Glutamatergic neuron (in vitro differentiated cells): ENCODE measurements around the gene ATP1A3. TPM values are rescaled to one million over a fixed set of nuclear protein-coding genes. Genes with fewer than 3 reads are reported as not detected.
"Not testable (repeated sequence)": the region's sequence is repeated elsewhere in the genome, so short reads cannot be mapped to it uniquely, and the experiment has no call there.

Source experiments
- DNase-seq: peaks from one replicate; pipeline ENCODE4 v3.0.0; 2022
- H3K27ac Mint-ChIP-seq: one replicate; pipeline ENCODE4 v1.8.0; 2020; ENCODE audit warnings: mild to moderate bottlenecking, mixed read lengths, inconsistent platforms; ENCODE audit not compliant: unreplicated experiment
- H3K27me3 Mint-ChIP-seq: one replicate; pipeline ENCODE4 v1.8.0; 2020; ENCODE audit warnings: mild to moderate bottlenecking, moderate library complexity, mixed read lengths, inconsistent platforms; ENCODE audit not compliant: unreplicated experiment
- H3K36me3 Mint-ChIP-seq: one replicate; pipeline ENCODE4 v1.8.0; 2020; ENCODE audit warnings: mild to moderate bottlenecking, mixed read lengths, inconsistent platforms; ENCODE audit not compliant: unreplicated experiment
- H3K4me1 Mint-ChIP-seq: one replicate; pipeline ENCODE4 v1.8.0; 2020; ENCODE audit warnings: mild to moderate bottlenecking, low read depth, mixed read lengths, inconsistent platforms; ENCODE audit not compliant: unreplicated experiment
- H3K4me3 Mint-ChIP-seq: one replicate; pipeline ENCODE4 v1.8.0; 2020; ENCODE audit warnings: mild to moderate bottlenecking, mixed read lengths, inconsistent platforms; ENCODE audit not compliant: unreplicated experiment
- H3K9me3 Mint-ChIP-seq: one replicate; pipeline ENCODE4 v1.8.0; 2020; ENCODE audit warnings: mild to moderate bottlenecking, moderate library complexity, mixed read lengths, inconsistent platforms; ENCODE audit not compliant: unreplicated experiment
- long read RNA-seq: library from polyadenylated mRNA; unstranded; transcript quantifications from one replicate; pipeline ENCODE4 v2.0.0, GENCODE V29; 2020; ENCODE audit not compliant: unreplicated experiment
- total RNA-seq: library from RNA; stranded (reverse); fragmentation: NEBNext Ultra II Directional; extraction: Animal tissue kit (Norgen Biotek cat#: 25700); gene quantifications from one replicate; pipeline ENCODE4 v1.2.1, GENCODE V29; 2021; ENCODE audit not compliant: unreplicated experiment
- TF ChIP-seq, protein P1 (sequence below): fragments of 200-600 bp; sonication (generic); IDR thresholded peaks from one replicate; pipeline ENCODE4 v1.5.0; 2021; ENCODE audit not compliant: partially characterized antibody, unreplicated experiment

The ATP1A3 gene
- 650 TPM for total RNA-seq
- long read RNA-seq, partial matches to known transcripts: 3 of 5 reads
- long read RNA-seq, other reads (novel, unspliced or antisense): 2 of 5 reads

DNA sequence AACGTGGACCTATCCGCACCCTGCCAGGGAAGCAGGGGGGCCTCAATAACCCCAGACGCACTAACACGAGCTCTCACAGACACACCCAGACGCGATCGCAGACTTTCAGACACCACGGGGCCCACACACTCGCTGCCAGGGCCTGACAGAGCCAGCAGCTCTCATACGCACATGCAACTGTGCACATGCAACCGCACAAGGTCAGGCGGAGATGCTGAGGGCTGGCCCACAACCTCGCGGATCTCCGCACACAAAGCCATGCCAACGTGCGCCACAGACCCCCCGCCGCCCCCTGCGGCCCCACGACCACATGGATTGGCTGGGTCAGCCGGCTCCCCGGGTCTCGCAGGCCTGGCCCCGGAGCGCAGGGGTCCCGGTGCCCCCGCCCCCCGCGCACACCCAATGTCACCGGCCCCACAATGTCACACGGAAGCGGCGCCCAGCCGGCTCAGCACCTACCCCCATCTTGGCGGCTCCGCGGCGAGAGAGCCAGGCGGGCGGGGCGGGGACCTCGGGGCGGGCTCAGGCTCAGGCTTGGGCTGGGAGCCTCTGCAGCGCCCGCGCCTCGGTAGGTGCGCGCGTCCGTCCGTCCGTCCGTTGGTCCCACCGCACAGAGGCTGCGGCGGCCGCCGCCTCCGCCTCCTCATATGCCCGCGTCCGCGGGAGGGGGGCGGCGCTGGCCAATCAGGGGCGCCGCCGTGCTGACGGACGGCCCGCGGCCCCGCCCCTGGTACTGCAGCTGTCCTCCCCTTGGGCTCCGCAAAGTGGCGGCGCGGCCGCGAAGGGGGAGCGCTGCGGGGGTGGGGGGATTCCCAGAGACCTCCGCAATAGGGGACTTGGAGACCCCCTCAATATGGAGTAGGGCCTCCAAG, at the start of gene ATP1A3:
TSS of gene ATP1A3 (minus strand) at position 619 of the 872 bp plus-strand sequence. CDS start at position 465, 154 bp downstream.
- H3K4me1 Mint-ChIP-seq: peaks cover 28% of the 10 kb centered on the region
- H3K9me3 Mint-ChIP-seq: peaks cover 18% of the 10 kb centered on the region
- H3K36me3 Mint-ChIP-seq: peaks cover 5% of the 10 kb centered on the region
- peak within 1 kb of the TSS; percentile 97 for H3K27ac Mint-ChIP-seq
- peaks cover 34% of the 10 kb centered on the region for H3K27me3 Mint-ChIP-seq
- DNase-seq: peak; percentile 86
- TF ChIP-seq, protein P1, sequence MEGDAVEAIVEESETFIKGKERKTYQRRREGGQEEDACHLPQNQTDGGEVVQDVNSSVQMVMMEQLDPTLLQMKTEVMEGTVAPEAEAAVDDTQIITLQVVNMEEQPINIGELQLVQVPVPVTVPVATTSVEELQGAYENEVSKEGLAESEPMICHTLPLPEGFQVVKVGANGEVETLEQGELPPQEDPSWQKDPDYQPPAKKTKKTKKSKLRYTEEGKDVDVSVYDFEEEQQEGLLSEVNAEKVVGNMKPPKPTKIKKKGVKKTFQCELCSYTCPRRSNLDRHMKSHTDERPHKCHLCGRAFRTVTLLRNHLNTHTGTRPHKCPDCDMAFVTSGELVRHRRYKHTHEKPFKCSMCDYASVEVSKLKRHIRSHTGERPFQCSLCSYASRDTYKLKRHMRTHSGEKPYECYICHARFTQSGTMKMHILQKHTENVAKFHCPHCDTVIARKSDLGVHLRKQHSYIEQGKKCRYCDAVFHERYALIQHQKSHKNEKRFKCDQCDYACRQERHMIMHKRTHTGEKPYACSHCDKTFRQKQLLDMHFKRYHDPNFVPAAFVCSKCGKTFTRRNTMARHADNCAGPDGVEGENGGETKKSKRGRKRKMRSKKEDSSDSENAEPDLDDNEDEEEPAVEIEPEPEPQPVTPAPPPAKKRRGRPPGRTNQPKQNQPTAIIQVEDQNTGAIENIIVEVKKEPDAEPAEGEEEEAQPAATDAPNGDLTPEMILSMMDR: no peak
- H3K4me3 Mint-ChIP-seq: peak within 1 kb of the TSS; percentile 100

- peaks cover 4% of the 10 kb centered on the region for H3K27me3 Mint-ChIP-seq
- H3K36me3 Mint-ChIP-seq: no peaks in the 10 kb centered on the region
- H3K4me3 Mint-ChIP-seq: peak overlapping the region; percentile 86
- H3K4me1 Mint-ChIP-seq: peaks cover 44% of the 10 kb centered on the region
- DNase-seq: no peak
- peaks cover 12% of the 10 kb centered on the region for H3K9me3 Mint-ChIP-seq
- TF ChIP-seq, protein P1: no peak
- H3K27ac Mint-ChIP-seq: peak overlapping the region; percentile 98
Observed at GRCh38 chr19:42042455-42043170, 48.6 kb upstream of the ATP1A3 start.

DNA sequence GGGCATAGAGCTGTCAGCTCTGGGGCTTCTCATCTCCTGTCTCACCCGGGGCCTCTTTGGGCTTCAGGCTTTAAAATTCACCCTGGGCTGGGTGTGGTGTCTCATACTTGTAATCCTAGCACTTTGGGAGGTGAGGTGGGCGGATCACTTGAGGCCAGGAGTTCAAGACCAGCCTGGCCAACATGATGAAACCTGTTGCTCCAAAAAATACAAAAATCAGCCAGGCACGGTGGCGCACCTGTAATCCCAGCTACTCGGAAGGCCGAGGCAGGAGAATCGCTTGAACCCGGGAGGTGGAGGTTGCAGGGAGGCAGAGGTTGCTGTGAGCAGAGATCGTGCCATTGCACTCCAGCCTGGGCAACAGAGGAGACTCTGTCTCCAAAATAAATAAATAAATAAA, 46.5 kb upstream of the ATP1A3 start:
- H3K36me3 Mint-ChIP-seq, H3K27ac Mint-ChIP-seq, DNase-seq, H3K27me3 Mint-ChIP-seq, H3K4me3 Mint-ChIP-seq: not testable (repeated sequence)
- H3K9me3 Mint-ChIP-seq: peaks cover 12% of the 10 kb centered on the region
- H3K4me1 Mint-ChIP-seq: peaks cover 36% of the 10 kb centered on the region

GRCh38 chr19:42040031-42040430, 46.0 kb upstream of the ATP1A3 start:
- Mint-ChIP-seq H3K4me1 (peaks cover 32% of the 10 kb centered on the region), H3K9me3 (peaks cover 12% of the 10 kb centered on the region), H3K27ac (no peak overlapping the region), H3K27me3 (peaks cover 4% of the 10 kb centered on the region), H3K4me3 (no peak overlapping the region), H3K36me3 (no peaks in the 10 kb centered on the region)
- DNase-seq: no peak
- TF ChIP-seq, protein P1: no peak

- no peak for DNase-seq
- peak overlapping the region; percentile 35 for H3K4me3 Mint-ChIP-seq
Observed at GRCh38 chr19:42038666-42039065, 44.6 kb upstream of the ATP1A3 start.

More at GRCh38 chr19:42038666-42039065, 44.6 kb upstream of the ATP1A3 start:
- Mint-ChIP-seq H3K27me3 (peaks cover 4% of the 10 kb centered on the region), H3K4me1 (peaks cover 26% of the 10 kb centered on the region), H3K36me3 (no peaks in the 10 kb centered on the region), H3K27ac (no peak overlapping the region), H3K9me3 (peaks cover 5% of the 10 kb centered on the region)
- TF ChIP-seq, protein P1: no peak
